H9 (cell line): ENCODE results near the gene SLC24A4. TPM values are rescaled to one million over a fixed set of nuclear protein-coding genes. Genes with fewer than 3 reads are reported as not detected.

ENCODE experiments used
- DNase-seq: peaks from one replicate; pipeline ENCODE4 v3.0.0-alpha.2; 2017
- H2AFZ ChIP-seq: one replicate; pipeline ENCODE4 v1.6.1; 2013; ENCODE audit warnings: mild to moderate bottlenecking, low read length, control low read depth, moderate library complexity
- H2AK5ac ChIP-seq: 2 replicates; pipeline ENCODE4 v1.6.1; 2013; ENCODE audit warnings: low read length, control low read depth, mixed read lengths; ENCODE audit not compliant: insufficient read length
- H2BK120ac ChIP-seq: one replicate; pipeline ENCODE4 v1.6.1; 2013; ENCODE audit warnings: low read depth, mild to moderate bottlenecking, low read length, control low read depth, inconsistent platforms; ENCODE audit not compliant: poor library complexity, severe bottlenecking
- H2BK12ac ChIP-seq: 2 replicates; pipeline ENCODE4 v1.6.1; 2013; ENCODE audit warnings: low read length, control low read depth, mixed read lengths, low read depth; ENCODE audit not compliant: insufficient read length
- H2BK15ac ChIP-seq: 2 replicates; pipeline ENCODE4 v1.6.1; 2013; ENCODE audit warnings: low read depth, low read length, control low read depth
- H2BK20ac ChIP-seq: one replicate; pipeline ENCODE4 v1.6.1; 2013; ENCODE audit warnings: low read depth, mild to moderate bottlenecking, low read length, control low read depth, inconsistent platforms; ENCODE audit not compliant: poor library complexity, severe bottlenecking
- H2BK5ac ChIP-seq: 2 replicates; pipeline ENCODE4 v1.6.1; 2013; ENCODE audit warnings: low read length, control low read depth, mixed read lengths; ENCODE audit not compliant: insufficient read length
- H3K14ac ChIP-seq: 2 replicates; pipeline ENCODE4 v1.6.1; 2013; ENCODE audit warnings: low read length, control low read depth; ENCODE audit not compliant: insufficient read depth
- H3K18ac ChIP-seq: 2 replicates; pipeline ENCODE4 v1.6.1; 2013; ENCODE audit warnings: low read depth, mild to moderate bottlenecking, mixed read lengths, low read length, control low read depth; ENCODE audit not compliant: insufficient read length
- H3K23ac ChIP-seq: 2 replicates; pipeline ENCODE4 v1.6.1; 2013; ENCODE audit warnings: low read length, control low read depth, mixed read lengths, low read depth; ENCODE audit not compliant: insufficient read length
- H3K23me2 ChIP-seq: 2 replicates; pipeline ENCODE4 v1.6.1; 2013; ENCODE audit warnings: low read depth, mild to moderate bottlenecking, mixed read lengths, low read length, control low read depth; ENCODE audit not compliant: insufficient read length, poor library complexity, severe bottlenecking
- H3K27ac ChIP-seq: 2 replicates; pipeline ENCODE4 v1.5.1; 2013; ENCODE audit warnings: low read length, control low read depth, mixed read lengths, low read depth; ENCODE audit not compliant: insufficient read length
- H3K27me3 ChIP-seq: 2 replicates; pipeline ENCODE4 v1.6.1; 2013; ENCODE audit warnings: low read length, control low read depth, inconsistent platforms; ENCODE audit not compliant: insufficient read depth
- H3K4ac ChIP-seq: 2 replicates; pipeline ENCODE4 v1.6.1; 2013; ENCODE audit warnings: low read depth, mild to moderate bottlenecking, control low read depth, inconsistent platforms, low read length, moderate library complexity
- H3K4me1 ChIP-seq: 2 replicates; pipeline ENCODE4 v1.6.1; 2013; ENCODE audit warnings: low read length, control low read depth, inconsistent platforms; ENCODE audit not compliant: insufficient read depth
- H3K4me2 ChIP-seq: 2 replicates; pipeline ENCODE4 v1.6.1; 2013; ENCODE audit warnings: low read length, control low read depth, mixed read lengths; ENCODE audit not compliant: insufficient read length, insufficient read depth
- H3K56ac ChIP-seq: 2 replicates; pipeline ENCODE4 v1.6.1; 2013; ENCODE audit warnings: low read depth, mild to moderate bottlenecking, mixed read lengths, low read length, control low read depth; ENCODE audit not compliant: insufficient read length
- H3K79me1 ChIP-seq: 2 replicates; pipeline ENCODE4 v1.6.1; 2013; ENCODE audit warnings: low read depth, mild to moderate bottlenecking, moderate library complexity, low read length, control low read depth, inconsistent platforms; ENCODE audit not compliant: insufficient read depth, poor library complexity, severe bottlenecking
- H3K79me2 ChIP-seq: 2 replicates; pipeline ENCODE4 v1.6.1; 2013; ENCODE audit warnings: low read length, control low read depth, inconsistent platforms; ENCODE audit not compliant: insufficient read depth
- H3K9ac ChIP-seq: 2 replicates; pipeline ENCODE4 v1.6.1; 2013; ENCODE audit warnings: low read length, control low read depth, mixed read lengths; ENCODE audit not compliant: insufficient read length; ENCODE audit errors: extremely low read depth
- H3K9me3 ChIP-seq: one replicate; pipeline ENCODE4 v1.6.1; 2013; ENCODE audit warnings: low read depth, low read length, inconsistent platforms; ENCODE audit not compliant: control insufficient read depth
- H3T11ph ChIP-seq: one replicate; pipeline ENCODE4 v1.6.1; 2013; ENCODE audit warnings: mild to moderate bottlenecking, low read length, control low read depth, inconsistent platforms
- H4K20me1 ChIP-seq: one replicate; pipeline ENCODE4 v1.6.1; 2013; ENCODE audit not compliant: control insufficient read depth, insufficient read length, insufficient read depth
- H4K5ac ChIP-seq: 2 replicates; pipeline ENCODE4 v1.6.1; 2013; ENCODE audit warnings: low read depth, mild to moderate bottlenecking, mixed read lengths, low read length, control low read depth; ENCODE audit not compliant: insufficient read length
- H4K8ac ChIP-seq: replicated peaks from 2 replicates; pipeline ENCODE4 v1.6.1; 2013; ENCODE audit warnings: low read length, control low read depth, mixed read lengths, low read depth; ENCODE audit not compliant: insufficient read length
- H4K91ac ChIP-seq: 2 replicates; pipeline ENCODE4 v1.6.1; 2013; ENCODE audit warnings: low read depth, mild to moderate bottlenecking, moderate library complexity, mixed read lengths, low read length, control low read depth; ENCODE audit not compliant: insufficient read length
- H3K27ac Mint-ChIP-seq, 3 experiments: 2 replicates in 2 of 3; 3 replicates in 1 of 3; pipeline ENCODE4 v1.8.0; 2020 to 2021; ENCODE audit warnings: mixed read lengths in 3 of 3, mild to moderate bottlenecking in 1 of 3, moderate library complexity in 1 of 3
- H3K27me3 Mint-ChIP-seq: 2 replicates; pipeline ENCODE4 v1.8.0; 2021; ENCODE audit warnings: low read depth, mild to moderate bottlenecking, moderate library complexity, mixed read lengths
- H3K36me3 Mint-ChIP-seq, 3 experiments: 2 replicates in 2 of 3; 3 replicates in 1 of 3; pipeline ENCODE4 v1.8.0; 2020 to 2021; ENCODE audit warnings: low read depth in 3 of 3, mixed read lengths in 3 of 3; ENCODE audit not compliant: insufficient read depth in 1 of 3
- H3K4me1 Mint-ChIP-seq, 2 experiments: 2 replicates each; pipeline ENCODE4 v1.8.0; 2020; ENCODE audit warnings: mixed read lengths in 2 of 2
- H3K4me3 Mint-ChIP-seq, 2 experiments: 2 replicates in 1 of 2; 3 replicates in 1 of 2; pipeline ENCODE4 v1.8.0; 2020 to 2021; ENCODE audit warnings: mild to moderate bottlenecking in 2 of 2, mixed read lengths in 2 of 2, moderate library complexity in 1 of 2
- H3K9me3 Mint-ChIP-seq, 2 experiments: 2 replicates in 1 of 2; 3 replicates in 1 of 2; pipeline ENCODE4 v1.8.0; 2020; ENCODE audit warnings: mild to moderate bottlenecking in 2 of 2, mixed read lengths in 2 of 2, moderate library complexity in 1 of 2
- WGBS: extraction: QIAGEN DNeasy Blood & Tissue Kit; methylation state at CpG from one replicate; pipeline ENCODE4 v1.1.7; 2013; ENCODE audit warnings: missing lambda C conversion rate, low lambda C conversion rate, mixed read lengths; ENCODE audit not compliant: insufficient read length; ENCODE audit errors: extremely low coverage; 5-methylcytosine and 5-hydroxymethylcytosine counted together
- total RNA-seq: library from RNA; stranded (reverse); gene quantifications from 2 replicates; pipeline ENCODE4 v1.2.1, GENCODE V29; 2021
- TF ChIP-seq, protein P1 (sequence below): fragments of 200-600 bp; sonication (generic); conservative IDR thresholded peaks from 3 replicates; pipeline ENCODE4 v1.8.0; 2021; ENCODE audit warnings: antibody characterized with exemption, mild to moderate bottlenecking

Gene SLC24A4
- total RNA-seq, 1 experiment from 2014 or later, result 0.24 TPM

GRCh38 chr14:92437309-92437708 is 114.3 kb downstream of the SLC24A4 start:
- no peak overlapping the region for H3T11ph ChIP-seq
- H3K4ac ChIP-seq, result no peak overlapping the region
- no peak overlapping the region for H4K8ac ChIP-seq
- H3K4me1 ChIP-seq, result no peaks in the 10 kb centered on the region
- no peak overlapping the region for H2AK5ac ChIP-seq
- H2BK120ac ChIP-seq, result no peak overlapping the region
- H3K27me3 Mint-ChIP-seq, result peaks cover 5% of the 10 kb centered on the region
- no peaks in the 10 kb centered on the region for H3K79me1 ChIP-seq
- H2BK5ac ChIP-seq, result no peak overlapping the region
- no peak overlapping the region for H3K4me2 ChIP-seq
- no peak overlapping the region for H3K18ac ChIP-seq
- no peaks in the 10 kb centered on the region for H3K27me3 ChIP-seq
- H3K4me3 Mint-ChIP-seq, result no peak overlapping the region
- H3K23me2 ChIP-seq, result no peaks in the 10 kb centered on the region
- H3K36me3 Mint-ChIP-seq, result 0 out of 7 replicates have a peak, but pooled peaks cover 0 to 2% (median 0%) of the 10 kb centered on the region in 3 experiments
- TF ChIP-seq, protein P1, sequence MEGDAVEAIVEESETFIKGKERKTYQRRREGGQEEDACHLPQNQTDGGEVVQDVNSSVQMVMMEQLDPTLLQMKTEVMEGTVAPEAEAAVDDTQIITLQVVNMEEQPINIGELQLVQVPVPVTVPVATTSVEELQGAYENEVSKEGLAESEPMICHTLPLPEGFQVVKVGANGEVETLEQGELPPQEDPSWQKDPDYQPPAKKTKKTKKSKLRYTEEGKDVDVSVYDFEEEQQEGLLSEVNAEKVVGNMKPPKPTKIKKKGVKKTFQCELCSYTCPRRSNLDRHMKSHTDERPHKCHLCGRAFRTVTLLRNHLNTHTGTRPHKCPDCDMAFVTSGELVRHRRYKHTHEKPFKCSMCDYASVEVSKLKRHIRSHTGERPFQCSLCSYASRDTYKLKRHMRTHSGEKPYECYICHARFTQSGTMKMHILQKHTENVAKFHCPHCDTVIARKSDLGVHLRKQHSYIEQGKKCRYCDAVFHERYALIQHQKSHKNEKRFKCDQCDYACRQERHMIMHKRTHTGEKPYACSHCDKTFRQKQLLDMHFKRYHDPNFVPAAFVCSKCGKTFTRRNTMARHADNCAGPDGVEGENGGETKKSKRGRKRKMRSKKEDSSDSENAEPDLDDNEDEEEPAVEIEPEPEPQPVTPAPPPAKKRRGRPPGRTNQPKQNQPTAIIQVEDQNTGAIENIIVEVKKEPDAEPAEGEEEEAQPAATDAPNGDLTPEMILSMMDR, result no peak
- no peaks in the 10 kb centered on the region for H3K4me1 Mint-ChIP-seq
- no peaks in the 10 kb centered on the region for H3K79me2 ChIP-seq
- H3K14ac ChIP-seq, result no peak overlapping the region
- no peak overlapping the region for H3K9ac ChIP-seq
- no peak overlapping the region for H3K27ac Mint-ChIP-seq
- no peak overlapping the region for H3K23ac ChIP-seq
- no CpG with 5 or more reads among the region's 5 CpGs for WGBS
- no peak overlapping the region for H4K91ac ChIP-seq
- no peak overlapping the region for H3K56ac ChIP-seq
- H2BK15ac ChIP-seq, result no peak overlapping the region
- no peak overlapping the region for H2BK12ac ChIP-seq
- H3K9me3 ChIP-seq, result no peaks in the 10 kb centered on the region
- no peaks in the 10 kb centered on the region for H4K20me1 ChIP-seq
- peaks cover 2 to 3% of the 10 kb centered on the region in 2 experiments; a peak in 3 of 5 replicates for H3K9me3 Mint-ChIP-seq
- H3K27ac ChIP-seq, result no peak overlapping the region
- no peak overlapping the region for H2BK20ac ChIP-seq
- no peak overlapping the region for H2AFZ ChIP-seq
- H4K5ac ChIP-seq, result no peak overlapping the region
- DNase-seq, result no peak
